SIG-M5 treated with dmso at 0.1 percent for 504 hours (cell line): ENCODE data around the gene ARMC5.
"Not testable (repeated sequence)": the region's sequence is repeated elsewhere in the genome, so short reads cannot be mapped to it uniquely, and the experiment has no call there.

ENCODE experiments used
- DNase-seq: peaks from one replicate; lab custom pipeline; 2025; ENCODE audit not compliant: unreplicated experiment; lab: John Stamatoyannopoulos, UW

ARMC5 gene

GRCh38 chr16:31430380-31431052 is 28.8 kb upstream of the ARMC5 start:
- DNase-seq, result no peak

- DNase-seq, result no peak
These were observed 23.7 kb upstream of the ARMC5 start for GRCh38 chr16:31435341-31436220.

GRCh38 chr16:31436221-31437045 is 22.9 kb upstream of the ARMC5 start:
- no peak for DNase-seq

GRCh38 chr16:31438414-31438813 is 20.9 kb upstream of the ARMC5 start:
- DNase-seq, result no peak

- DNase-seq, result not testable (repeated sequence)
These were observed 20.3 kb upstream of the ARMC5 start for GRCh38 chr16:31439023-31439422.

GRCh38 chr16:31439519-31439918 is 19.8 kb upstream of the ARMC5 start:
- DNase-seq, result no peak

GRCh38 chr16:31440516-31441184 is 18.7 kb upstream of the ARMC5 start:
- no peak for DNase-seq

GRCh38 chr16:31441956-31442355 is 17.3 kb upstream of the ARMC5 start:
- DNase-seq, result no peak

- not testable (repeated sequence) for DNase-seq
These were observed 13.4 kb upstream of the ARMC5 start for GRCh38 chr16:31445931-31446330.

- DNase-seq, result no peak
These were observed 8.1 kb upstream of the ARMC5 start for GRCh38 chr16:31451201-31451600.

- DNase-seq, result peak; percentile 59
These were observed 7.5 kb upstream of the ARMC5 start for GRCh38 chr16:31451681-31452351.

GRCh38 chr16:31452631-31453106 is 6.6 kb upstream of the ARMC5 start:
- no peak for DNase-seq

GRCh38 chr16:31453255-31454204 is 5.8 kb upstream of the ARMC5 start:
- DNase-seq, result no peak

GRCh38 chr16:31455601-31456314 is 3.5 kb upstream of the ARMC5 start:
- DNase-seq, result peak; percentile 52

GRCh38 chr16:31456988-31457360 is 2.3 kb upstream of the ARMC5 start:
- no peak for DNase-seq

- DNase-seq, result peak; percentile 55
These were observed 1.0 kb upstream of the ARMC5 start for GRCh38 chr16:31458073-31458843.

- peak; percentile 97 for DNase-seq
These were observed 633 bp downstream of the ARMC5 start for GRCh38 chr16:31459687-31460581.
